GOT3 (cell line): Measurements from ENCODE around the gene TENT4A.
A peak's percentile ranks its signal among the peaks of the same experiment; 100 is the strongest.

ENCODE experiments used
- DNase-seq: peaks from one replicate; lab custom pipeline; 2025; ENCODE audit warnings: mixed read lengths; lab: John Stamatoyannopoulos, UW

Gene TENT4A

DNA sequence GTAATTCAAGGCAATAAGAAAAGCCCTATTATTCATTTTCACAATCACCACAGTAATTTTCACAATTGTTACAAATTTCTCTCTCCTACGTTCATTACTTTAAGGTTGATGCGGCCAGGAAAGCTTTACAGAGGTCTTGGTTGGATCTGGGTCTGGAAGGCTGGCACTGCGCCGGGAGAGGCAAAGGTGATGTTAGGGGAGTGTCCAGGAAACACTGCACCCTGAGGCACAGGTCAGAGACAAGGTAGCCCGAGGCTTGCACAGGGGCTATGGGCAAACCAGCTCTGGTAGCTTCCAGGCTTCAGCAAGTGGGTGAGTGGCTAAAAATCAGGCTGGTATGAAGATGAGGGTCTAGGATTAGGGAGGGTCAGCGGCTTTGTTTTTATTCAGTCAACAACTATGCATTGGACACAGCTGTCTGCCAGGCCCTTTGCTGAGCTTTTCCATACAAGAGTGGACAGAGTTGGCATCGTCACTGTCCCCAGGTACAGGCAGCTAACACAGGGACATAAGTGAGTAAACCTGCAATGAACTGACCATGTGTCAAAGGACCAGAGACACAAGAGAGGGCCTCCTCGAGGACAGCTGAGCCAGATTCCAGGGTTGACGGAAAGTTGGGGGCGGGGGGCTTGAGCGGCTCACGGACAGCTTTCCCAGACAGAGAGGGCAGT, 12.4 kb upstream of the TENT4A start:
- DNase-seq = no peak

- no peak for DNase-seq
These were observed 11.7 kb upstream of the TENT4A start for GRCh38 chr5:6701491-6701890.

- DNase-seq = no peak
These were observed 10.6 kb upstream of the TENT4A start for GRCh38 chr5:6702633-6703032.

GRCh38 chr5:6703806-6704205, 9.4 kb upstream of the TENT4A start:
- DNase-seq = no peak

DNA sequence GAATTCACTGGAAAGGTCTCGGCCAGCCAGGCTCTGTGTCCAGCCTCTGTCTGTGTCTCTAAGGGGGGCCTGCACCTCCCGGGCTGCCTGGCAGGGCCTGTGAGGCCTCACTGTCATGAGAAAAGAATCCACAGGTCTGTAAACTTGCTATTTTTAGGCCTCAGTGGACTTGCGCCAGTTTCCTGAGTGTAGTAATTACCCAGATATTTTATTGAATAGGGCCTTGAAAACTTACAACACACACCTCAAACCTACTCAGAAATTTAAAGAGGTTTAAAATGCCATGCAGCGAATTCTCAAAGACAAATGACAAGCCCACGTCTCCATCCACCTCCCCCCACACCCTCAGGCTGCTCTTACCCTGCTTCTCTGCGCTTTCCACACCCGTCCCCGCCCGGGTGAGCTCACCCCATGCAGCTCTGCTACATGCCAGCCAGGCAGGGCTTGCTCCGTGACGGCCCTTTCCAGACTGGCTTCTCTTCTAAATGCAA, 8.8 kb upstream of the TENT4A start:
- no peak for DNase-seq

- DNase-seq = no peak
These were observed 8.1 kb upstream of the TENT4A start for GRCh38 chr5:6705088-6705487.

DNA sequence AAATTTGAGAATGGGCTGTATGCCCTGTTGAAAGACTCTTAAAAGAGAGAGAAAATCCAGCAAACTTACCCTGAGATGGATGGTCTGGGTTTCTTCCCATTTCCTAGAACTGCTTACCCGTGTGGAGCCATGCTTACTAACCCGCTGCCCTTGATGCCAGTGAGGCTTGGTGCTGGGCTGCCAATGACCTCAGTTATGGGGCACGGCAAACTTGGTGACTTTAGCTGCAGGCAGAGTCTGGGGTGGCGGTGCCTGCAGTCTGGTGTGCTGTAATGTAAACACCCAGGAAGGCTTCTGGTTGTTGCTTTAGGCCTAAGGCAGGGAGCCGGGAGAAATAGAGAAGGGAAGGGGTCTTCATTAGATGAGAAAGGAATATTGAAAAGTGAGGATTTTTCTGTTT, 7.3 kb upstream of the TENT4A start:
- DNase-seq = no peak

DNA sequence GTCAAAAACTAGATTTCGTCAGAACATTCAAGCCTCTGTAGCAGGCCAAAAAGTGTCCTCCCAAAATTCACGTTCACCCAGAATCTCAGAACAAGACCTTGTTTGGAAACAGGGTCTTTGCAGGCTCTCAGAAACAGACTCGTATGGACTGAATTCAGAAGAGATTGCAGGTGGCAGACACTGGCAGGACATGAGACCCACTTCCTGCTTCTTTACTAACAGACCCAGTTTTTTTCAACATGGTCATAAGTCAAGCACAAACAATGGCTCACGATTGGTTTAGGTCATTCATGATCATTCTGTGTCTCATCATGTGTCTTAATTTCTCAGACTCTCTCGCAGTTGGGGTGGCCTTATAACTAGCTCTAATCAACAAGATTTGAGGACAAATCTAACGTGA, 5.4 kb upstream of the TENT4A start:
- DNase-seq = no peak

DNA sequence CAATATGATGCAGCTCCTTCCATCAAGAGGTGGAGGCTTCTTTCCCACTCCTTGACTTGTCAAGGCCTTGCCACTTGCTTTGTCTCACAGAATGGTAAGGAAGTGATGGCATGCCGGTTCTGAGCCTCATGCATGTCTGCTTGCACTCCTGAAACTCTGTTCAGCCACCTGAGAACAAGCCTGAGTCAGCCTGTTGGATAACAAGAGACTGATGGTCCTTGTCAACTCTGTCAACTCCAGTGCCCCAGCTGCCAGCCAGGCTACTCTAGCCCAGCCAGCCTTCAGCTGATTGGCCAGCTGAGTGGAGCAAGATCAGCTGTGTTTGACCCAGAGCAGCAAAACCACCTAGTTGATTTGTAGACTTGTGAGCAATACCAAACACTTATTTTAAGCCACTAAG, 4.4 kb upstream of the TENT4A start:
- no peak for DNase-seq

- DNase-seq = no peak
These were observed 3.2 kb upstream of the TENT4A start for GRCh38 chr5:6710070-6710469.

DNA sequence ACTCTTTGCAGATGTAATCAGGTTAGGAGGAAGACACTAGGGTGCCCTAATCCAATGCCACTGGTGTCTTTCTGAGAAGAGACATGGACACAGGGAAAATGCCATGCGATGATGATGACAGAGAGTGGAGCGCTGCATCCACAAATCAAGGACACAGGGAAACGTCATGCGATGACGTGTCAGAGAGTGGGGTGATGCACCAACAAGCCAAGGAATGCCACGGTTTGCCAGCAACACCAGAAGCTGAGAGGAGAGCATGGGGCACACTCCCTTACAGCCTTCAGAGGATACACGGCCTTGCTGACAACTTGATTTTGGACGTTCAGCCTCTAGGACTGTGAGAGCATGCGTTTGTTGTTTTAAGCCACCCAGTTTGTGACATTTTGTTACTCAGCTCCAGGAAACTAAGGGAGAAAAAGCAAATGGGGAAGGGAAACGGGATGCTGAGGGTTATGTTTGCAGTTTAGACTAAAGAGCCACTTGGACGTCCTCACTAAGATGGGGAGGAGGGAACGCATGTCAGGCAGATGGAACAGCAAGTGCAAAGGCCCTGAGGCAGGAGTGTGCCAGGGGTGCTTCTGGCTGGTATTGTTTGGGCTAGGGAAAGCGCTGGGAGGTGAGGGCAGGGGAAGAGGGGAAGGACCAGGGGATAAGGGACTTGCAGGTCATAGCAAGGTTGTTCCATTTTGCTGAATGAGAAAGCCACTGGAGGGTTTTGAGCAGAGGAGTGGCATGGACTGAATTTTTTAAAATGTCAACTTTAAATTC, 2.5 kb upstream of the TENT4A start:
- DNase-seq = no peak

- DNase-seq = no peak
These were observed 1.7 kb upstream of the TENT4A start for GRCh38 chr5:6711409-6712141.

DNA sequence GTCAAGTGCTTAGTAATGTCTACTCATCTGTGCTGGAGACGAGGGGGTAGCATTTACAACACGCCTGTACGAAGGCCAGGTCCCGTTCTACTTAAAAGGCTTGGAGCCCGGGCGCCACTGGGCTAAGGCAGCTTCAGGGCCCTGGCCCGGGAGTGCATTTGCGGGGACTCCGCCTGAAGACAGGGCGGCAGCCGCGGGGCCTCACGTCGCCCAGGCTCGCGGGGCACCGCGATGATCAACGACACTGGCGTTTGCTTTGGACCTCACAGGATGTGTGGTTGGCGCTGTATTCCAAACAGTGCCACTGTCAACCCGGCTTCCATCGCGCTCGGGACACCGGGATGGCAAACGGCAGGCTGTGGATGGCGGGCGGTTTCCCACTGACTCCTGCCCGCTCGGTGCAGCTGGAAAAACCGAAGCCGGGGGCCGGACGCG, 1.1 kb upstream of the TENT4A start:
- DNase-seq = no peak

GRCh38 chr5:6712577-6713273, 507 bp upstream of the TENT4A start:
- DNase-seq = peak; percentile 90

GRCh38 chr5:6714226-6715041, 1.2 kb downstream of the TENT4A start:
- DNase-seq = no peak

DNA sequence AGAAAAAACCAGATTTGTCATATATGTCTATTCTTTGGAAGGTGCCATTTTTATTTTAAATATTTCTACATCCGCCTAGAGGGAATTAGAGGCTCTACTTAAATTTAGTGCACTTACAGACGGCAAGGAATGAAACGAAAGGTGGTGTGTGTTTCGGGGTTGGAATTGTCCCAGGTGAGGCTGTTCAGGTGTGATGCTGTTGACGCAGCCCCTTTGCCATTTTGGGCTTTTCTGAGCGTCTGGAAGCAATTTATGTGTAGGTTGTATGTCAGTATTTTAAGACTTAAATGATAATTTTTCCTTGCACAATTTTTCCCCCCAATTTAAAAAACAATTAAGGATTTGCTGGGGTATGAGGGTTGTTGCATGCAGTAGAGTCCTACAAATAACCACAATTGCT, 2.0 kb downstream of the TENT4A start:
- no peak for DNase-seq

DNA sequence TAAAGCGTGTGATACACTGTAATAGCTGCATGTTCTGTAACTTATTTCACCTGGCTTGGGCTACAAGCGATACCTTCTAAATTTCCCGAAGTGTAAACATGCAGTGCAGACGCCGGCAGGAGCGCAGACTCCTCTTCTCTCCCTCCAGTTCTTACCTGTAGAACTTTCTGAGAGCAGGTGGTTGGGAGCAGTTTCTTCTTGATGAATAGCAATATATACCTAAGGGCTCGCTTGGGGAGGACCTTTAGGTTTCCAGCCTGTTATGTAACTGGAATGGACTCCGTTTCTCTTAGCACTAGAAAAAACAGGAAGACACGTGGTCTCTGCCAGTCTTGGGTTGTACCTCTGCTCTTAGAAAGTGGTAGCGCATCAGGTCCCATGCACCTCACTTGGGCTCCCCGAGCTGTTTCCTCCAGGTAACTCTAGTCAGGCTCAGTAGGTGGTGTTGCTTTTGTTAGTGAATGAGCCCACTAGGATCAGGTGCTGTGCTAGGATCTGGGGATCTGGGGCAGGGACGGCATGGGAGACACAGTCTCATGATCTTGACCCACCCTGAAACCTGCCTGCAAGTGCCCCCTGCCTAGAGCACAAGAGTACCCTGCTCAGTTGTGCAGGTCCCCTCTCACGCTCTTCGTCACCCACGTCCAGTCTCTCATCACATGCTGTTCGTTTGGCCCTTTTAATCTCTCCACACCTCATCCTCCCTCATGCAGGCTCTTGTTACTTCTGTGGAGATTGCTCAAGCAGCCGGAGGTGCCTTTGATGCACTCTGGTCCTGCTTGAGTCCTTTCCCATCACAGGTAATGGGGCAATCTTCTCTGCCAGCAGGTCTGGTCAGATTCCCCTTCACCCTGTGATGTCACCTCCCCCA, 2.8 kb downstream of the TENT4A start:
- no peak for DNase-seq

GRCh38 chr5:6716629-6717149, 3.5 kb downstream of the TENT4A start:
- no peak for DNase-seq

DNA sequence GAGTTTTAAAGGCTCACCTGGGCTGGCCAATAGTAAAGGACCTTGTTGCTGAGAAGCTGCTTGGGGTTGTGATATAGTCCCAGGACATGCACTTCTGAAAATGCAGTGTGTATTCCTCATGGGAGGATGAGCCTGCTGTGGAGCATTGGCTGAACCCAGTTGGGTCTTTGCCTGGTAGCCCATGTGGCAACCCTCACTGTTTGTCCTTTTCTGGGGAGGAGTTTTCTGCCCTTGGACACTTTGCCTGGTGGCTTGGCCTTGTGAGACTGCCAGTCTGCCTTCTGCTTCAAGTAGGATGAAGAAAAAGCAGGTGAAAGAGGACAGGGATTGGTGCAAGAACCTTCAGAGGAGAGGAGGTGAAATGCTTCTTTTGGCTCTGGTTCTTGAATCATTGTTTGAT, 4.0 kb downstream of the TENT4A start:
- no peak for DNase-seq

GRCh38 chr5:6717687-6718086, 4.5 kb downstream of the TENT4A start:
- DNase-seq = no peak
